Lung (tissue), 12 donors: ENCODE measurements around the gene ATXN3L. TPM values are rescaled to one million over a fixed set of nuclear protein-coding genes. Genes with fewer than 3 reads are reported as not detected.

ENCODE experiments used
- ATAC-seq: fragments of 200-7000 bp; cut with Tn5 transposase; one replicate; pipeline ENCODE4 v1.9.1; 2020; ENCODE audit warnings: moderate number of reproducible peaks; ENCODE audit not compliant: insufficient read depth, low FRiP score
- DNase-seq, 3 donors: peaks; one replicate each; pipeline ENCODE4 v3.0.0-alpha.2; 2013 to 2017
- H3K27ac ChIP-seq, 2 donors: one replicate each; pipeline ENCODE4 v1.5.1; 2013; ENCODE audit warnings: mild to moderate bottlenecking in 2 of 2, moderate library complexity in 2 of 2, control low read depth in 1 of 2, inconsistent platforms in 1 of 2, low read depth in 1 of 2, low read length in 1 of 2
- H3K27me3 ChIP-seq, 3 donors: one replicate each; pipeline ENCODE4 v1.5.1; 2013; ENCODE audit warnings: low read length in 2 of 3; ENCODE audit not compliant: control insufficient read depth in 3 of 3, insufficient read depth in 3 of 3
- H3K36me3 ChIP-seq, 4 donors: one replicate each; pipeline ENCODE4 v1.5.1; 2013; ENCODE audit warnings: low read length in 4 of 4, mild to moderate bottlenecking in 1 of 4, moderate library complexity in 1 of 4; ENCODE audit not compliant: control insufficient read depth in 4 of 4, insufficient read depth in 4 of 4
- H3K4me1 ChIP-seq, 5 donors: one replicate each; pipeline ENCODE4 v1.5.1; 2013; ENCODE audit warnings: low read length in 5 of 5, mild to moderate bottlenecking in 2 of 5, moderate library complexity in 1 of 5; ENCODE audit not compliant: control insufficient read depth in 5 of 5, insufficient read depth in 5 of 5
- H3K4me3 ChIP-seq: one replicate; pipeline ENCODE4 v1.5.1; 2013; ENCODE audit warnings: mild to moderate bottlenecking, control low read depth, moderate library complexity
- H3K9ac ChIP-seq, 2 donors: one replicate each; pipeline ENCODE4 v1.5.1; 2013; ENCODE audit warnings: low read length in 2 of 2, control low read depth in 1 of 2; ENCODE audit not compliant: insufficient read depth in 1 of 2
- H3K9me3 ChIP-seq, 4 donors: one replicate each; pipeline ENCODE4 v1.5.1; 2013; ENCODE audit warnings: low read length in 3 of 4, mild to moderate bottlenecking in 1 of 4, moderate library complexity in 1 of 4; ENCODE audit not compliant: control insufficient read depth in 4 of 4, insufficient read depth in 3 of 4
- CTCF ChIP-seq: IDR thresholded peaks from 2 replicates; pipeline ENCODE4 v1.5.1; 2012; ENCODE audit warnings: mild to moderate bottlenecking; ENCODE audit errors: control extremely low read depth, extremely low read depth
- WGBS, 2 donors: extraction: QIAGEN DNeasy Blood & Tissue Kit; methylation state at CpG; one replicate each; pipeline ENCODE4 v1.1.7; 2013; 5-methylcytosine and 5-hydroxymethylcytosine counted together
- polyA plus RNA-seq, 2 donors: library from polyadenylated mRNA; stranded (reverse); fragments of 200-250 nt; gene quantifications; one replicate each; pipeline ENCODE4 v1.2.1, GENCODE V29; 2013
- total RNA-seq, 2 donors: library from RNA; depleted of rRNA in 1 of 2; stranded (reverse); fragments of >200 nt in 1 of 2; gene quantifications; one replicate each; pipeline ENCODE4 v1.2.1, GENCODE V29; 2014 to 2021
- donor health status: control.
- donor health status: control.
- donor health status: Bipolar disorder and iron deficiency.
- donor health status: healthy.
- donor health status: DM: yes; HTN: yes; CAD: no.

The ATXN3L gene
- total and polyA plus RNA-seq, 4 donors = not detected

DNA sequence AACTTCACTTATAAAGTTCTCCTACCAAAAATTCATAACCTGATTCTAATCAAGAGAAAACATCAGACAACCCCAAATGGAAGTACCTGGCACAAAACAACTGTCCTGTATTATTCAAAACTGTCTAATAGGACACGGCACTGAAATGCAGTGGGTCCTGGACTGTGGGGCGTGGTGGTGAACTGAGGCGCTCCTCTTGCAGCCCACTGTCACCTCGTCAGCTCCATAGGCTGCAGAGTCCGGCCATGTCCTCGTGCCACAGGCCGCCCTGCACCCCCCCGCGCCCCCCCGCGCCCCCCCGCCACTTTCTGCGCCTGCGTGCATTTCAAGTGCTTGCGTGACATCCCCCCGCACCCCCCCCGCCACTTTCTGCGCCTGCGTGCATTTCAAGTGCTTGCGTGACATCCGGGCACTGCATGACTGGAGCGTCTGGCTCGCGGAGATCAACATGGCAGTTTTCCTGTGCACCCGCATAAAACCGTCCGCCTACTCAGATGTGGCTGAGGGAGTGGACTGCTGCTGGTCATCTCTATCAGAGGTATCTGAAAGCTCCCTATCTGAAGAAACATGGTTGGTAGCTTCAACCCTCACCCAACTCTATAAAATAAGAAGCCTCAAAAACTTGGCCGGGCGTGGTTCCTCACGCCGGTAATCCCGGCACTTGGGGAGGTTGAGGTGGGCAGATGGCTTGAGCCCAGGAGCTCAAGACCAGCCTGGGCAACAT, 28.8 kb downstream of the ATXN3L start:
- Histone ChIP-seq H3K9ac (no peak overlapping the region), H3K9me3 (no peaks in the 10 kb centered on the region), H3K27me3 (peaks cover 0 to 27% (median 3%) of the 10 kb centered on the region in 3 donors), H3K27ac (no peak overlapping the region), H3K4me3 (no peak overlapping the region), H3K4me1 (no peaks in the 10 kb centered on the region), H3K36me3 (no peaks in the 10 kb centered on the region)
- 95 to 96% methylated on average over 32 of the region's 32 CpGs for WGBS, 2 donors
- TF ChIP-seq CTCF = no peak
- DNase-seq (no peak), ATAC-seq (no peak)

DNA sequence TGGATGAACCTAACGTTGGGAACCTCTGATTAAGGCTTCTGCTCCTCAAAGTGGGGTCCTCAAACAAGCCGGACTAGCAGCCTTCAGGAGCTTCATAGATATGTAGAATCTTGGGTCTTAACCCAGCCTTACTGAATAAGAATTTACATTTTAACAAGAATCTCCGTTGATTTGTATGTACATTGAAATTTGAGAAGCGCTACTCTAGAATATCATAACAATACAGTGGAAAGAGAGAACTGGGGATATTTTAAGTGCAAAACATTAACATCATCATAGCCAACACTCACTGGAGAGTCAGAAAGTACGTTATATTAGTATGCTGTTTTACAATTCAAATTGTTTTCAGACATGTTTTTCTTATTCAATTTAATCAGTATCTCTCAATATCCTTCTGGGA, 31.2 kb downstream of the ATXN3L start:
- ATAC-seq (no peak), DNase-seq (no peak)
- Histone ChIP-seq H3K27ac (no peak overlapping the region), H3K36me3 (peaks cover 0 to 2% (median 0%) of the 10 kb centered on the region in 4 donors), H3K4me3 (no peak overlapping the region), H3K4me1 (no peaks in the 10 kb centered on the region), H3K27me3 (peaks cover 0 to 16% (median 4%) of the 10 kb centered on the region in 3 donors), H3K9me3 (peaks cover 0 to 13% (median 2%) of the 10 kb centered on the region in 4 donors), H3K9ac (no peak overlapping the region)
- whole genome bisulfite sequencing, 2 donors = 77 to 95% methylated on average over 5 of the region's 5 CpGs
- no peak for TF ChIP-seq CTCF

GRCh38 chrX:13287816-13288215, 32.0 kb downstream of the ATXN3L start:
- ATAC-seq (no peak), DNase-seq (no peak)
- H3K4me1 ChIP-seq = peaks cover 0 to 2% (median 0%) of the 10 kb centered on the region in 5 donors
- peaks cover 0 to 15% (median 2%) of the 10 kb centered on the region in 4 donors for H3K9me3 ChIP-seq
- H3K4me3 ChIP-seq = no peak overlapping the region
- peaks cover 0 to 14% (median 7%) of the 10 kb centered on the region in 3 donors for H3K27me3 ChIP-seq
- no peak overlapping the region for H3K27ac ChIP-seq
- peaks cover 0 to 2% (median 0%) of the 10 kb centered on the region in 4 donors for H3K36me3 ChIP-seq
- no peak overlapping the region for H3K9ac ChIP-seq
- no peak for TF ChIP-seq CTCF
- WGBS, 2 donors = 83 to 84% methylated on average over 2 of the region's 2 CpGs
